ENCODE results near the gene CEACAM3.
"Not testable (repeated sequence)": the region's sequence is repeated elsewhere in the genome, so short reads cannot be mapped to it uniquely, and the experiment has no call there.

CEACAM3 gene

DNA sequence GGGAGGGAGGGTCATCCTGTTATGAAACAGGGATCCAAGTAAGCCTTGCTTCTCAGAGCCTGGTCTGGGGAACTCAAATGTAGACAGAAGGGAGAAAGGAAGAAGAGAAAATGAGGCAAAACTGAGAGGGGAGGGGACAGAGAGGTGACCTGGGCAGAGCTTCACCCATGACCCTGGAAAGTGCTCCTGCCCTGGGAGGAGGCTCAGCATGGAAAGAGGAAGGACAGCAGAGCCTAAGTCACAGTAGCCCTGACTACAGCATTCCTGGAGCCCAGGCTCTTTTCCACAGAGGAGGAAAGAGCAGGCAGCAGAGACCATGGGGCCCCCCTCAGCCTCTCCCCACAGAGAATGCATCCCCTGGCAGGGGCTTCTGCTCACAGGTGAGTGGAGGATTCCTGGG is at the start of gene CEACAM3:
CEACAM3 (plus strand) TSS at position 226 of the 400 bp plus-strand sequence; CDS start at position 317, 91 bp downstream.
- no peak for DNase-seq (ENCODE audit: low spot score)

DNA sequence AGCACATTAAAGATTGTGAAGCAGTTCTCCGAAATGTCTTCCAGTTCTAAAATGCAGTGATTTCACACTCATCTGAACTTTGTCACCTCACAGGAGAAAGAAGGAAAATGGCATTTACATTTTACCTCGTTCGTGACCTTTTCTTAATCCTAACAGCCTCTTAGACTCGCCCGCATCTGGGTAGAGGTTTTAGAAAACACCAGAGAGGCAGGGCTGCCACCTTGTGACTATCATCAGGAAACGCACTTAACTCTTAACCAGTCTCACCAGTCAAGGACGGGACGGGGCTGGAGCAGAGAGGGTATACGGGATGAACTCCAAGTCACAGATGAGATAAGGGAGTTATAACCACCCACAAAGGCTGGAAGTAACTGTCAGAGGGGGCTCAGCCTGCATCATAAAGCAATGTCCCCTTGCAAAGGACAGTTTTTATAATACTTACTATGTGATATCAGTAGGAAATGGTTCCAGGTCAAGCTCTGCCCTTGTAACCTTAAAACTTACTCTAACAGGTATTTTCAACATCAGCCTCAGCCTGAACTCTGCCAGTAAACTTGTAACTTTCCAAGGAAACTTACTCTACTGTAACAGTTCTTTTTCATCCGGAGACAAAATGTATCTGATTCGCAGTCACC is 49.7 kb upstream of the CEACAM3 start:
- peak; percentile 66 for DNase-seq (ENCODE audit: low spot score)

DNA sequence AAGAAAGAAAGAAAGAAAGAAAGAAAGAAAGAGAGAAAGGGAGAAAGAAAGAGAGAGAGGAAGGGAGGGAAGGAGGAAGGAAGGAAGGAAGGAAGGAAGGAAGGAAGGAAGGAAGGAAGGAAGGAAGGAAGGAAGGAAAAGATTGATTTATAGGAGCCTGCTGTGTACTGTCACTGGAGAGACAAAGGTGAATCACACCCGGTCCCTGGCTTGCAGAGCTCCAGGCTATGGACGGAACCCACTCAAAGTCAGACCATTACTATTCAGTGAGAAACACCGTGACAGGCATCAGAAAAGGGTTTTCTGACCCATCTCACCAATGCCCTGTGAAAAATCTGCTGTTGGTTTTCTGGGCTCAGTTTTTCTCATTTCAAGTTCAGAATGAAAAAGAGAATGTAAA is 48.4 kb upstream of the CEACAM3 start:
- no peak for DNase-seq (ENCODE audit: low spot score)

DNA sequence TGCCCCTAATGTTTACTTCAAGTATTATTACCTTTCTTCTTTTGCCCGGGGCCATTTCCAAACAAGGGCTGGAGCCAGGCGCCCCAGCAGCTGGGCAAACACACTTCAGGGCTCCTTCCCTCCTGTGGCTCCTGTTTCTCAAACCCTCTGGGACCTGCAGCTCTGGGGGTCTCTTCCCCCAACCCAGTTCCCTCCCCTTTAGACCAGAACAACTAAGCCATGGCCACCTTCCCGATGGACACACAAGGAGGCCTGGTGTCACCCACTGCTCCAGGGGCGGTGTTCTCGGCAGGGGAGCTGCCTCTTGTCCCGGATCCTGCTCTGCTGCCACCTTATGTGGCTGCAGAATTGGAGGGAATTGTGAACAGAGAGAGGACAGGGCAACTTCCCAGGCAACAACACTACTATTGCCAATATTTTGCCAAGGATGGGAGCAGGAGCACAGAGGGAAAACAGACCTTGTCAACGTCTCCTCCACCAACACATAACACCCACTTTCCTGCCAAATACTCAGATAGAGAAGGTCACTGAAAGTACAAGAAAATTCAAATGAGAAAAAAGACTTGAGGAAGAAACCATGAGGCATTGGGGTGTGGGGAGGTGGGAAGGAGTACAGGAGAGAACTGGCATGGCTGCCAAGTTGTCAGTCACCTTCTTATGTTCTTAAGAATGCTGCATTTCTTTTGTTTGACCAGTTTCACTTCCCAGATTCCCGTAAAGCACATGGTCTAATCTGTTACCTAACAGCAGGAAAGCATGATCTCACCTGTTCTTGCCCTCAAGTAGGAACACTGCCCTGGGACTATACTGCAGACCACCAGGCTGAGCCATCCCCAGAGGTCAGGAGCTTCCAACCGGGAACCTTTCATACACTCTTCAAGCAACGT is 45.9 kb upstream of the CEACAM3 start:
- DNase-seq (ENCODE audit: low spot score): not testable (repeated sequence)

DNA sequence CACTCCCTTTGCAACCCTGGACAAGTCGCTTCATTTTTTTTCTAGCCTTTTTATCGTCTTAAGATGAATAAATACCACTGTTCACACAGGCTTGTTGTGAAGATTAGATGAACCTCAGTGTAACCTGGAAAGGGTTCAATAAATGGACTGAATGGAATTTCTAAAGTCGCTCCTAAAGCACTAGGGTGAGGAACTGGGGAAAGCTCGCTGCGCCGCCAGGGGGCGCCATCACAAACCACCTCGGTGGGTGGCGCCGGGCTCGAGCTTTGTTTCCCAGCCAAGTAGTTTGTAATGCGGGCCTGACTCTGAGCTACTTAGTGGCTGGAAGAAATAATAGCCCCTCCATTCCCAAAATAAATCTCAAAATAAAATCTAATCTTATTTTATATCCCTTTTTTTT is 43.2 kb upstream of the CEACAM3 start:
- peak; percentile 52 for DNase-seq (ENCODE audit: low spot score)

DNA sequence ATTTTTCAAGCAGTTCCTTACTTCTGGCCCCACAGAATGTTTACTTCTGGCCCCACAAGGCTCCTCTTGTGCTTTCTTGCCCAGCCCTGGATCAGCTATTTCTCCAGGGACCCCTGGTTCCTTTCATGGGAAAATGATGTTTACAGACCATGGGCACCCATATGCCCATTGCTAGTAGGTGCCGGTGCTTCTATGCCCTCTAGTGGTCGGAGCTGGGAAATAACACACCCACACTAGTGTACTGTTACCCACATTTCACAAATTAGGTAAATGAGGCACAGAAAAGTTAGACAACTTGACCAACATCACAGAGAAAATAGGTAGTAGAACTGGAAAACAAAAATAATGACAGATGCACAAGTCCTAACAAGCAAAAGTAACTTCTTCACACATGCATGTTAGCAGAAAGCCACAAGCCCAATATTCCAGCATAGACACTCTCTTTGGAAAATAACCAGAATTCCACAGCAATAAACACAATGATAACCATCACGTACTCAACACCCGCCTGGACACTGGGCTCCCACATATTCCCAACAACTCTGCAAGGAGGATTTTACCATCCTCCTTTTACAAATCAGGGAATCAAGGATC is 42.4 kb upstream of the CEACAM3 start:
- DNase-seq (ENCODE audit: low spot score): peak; percentile 23

DNA sequence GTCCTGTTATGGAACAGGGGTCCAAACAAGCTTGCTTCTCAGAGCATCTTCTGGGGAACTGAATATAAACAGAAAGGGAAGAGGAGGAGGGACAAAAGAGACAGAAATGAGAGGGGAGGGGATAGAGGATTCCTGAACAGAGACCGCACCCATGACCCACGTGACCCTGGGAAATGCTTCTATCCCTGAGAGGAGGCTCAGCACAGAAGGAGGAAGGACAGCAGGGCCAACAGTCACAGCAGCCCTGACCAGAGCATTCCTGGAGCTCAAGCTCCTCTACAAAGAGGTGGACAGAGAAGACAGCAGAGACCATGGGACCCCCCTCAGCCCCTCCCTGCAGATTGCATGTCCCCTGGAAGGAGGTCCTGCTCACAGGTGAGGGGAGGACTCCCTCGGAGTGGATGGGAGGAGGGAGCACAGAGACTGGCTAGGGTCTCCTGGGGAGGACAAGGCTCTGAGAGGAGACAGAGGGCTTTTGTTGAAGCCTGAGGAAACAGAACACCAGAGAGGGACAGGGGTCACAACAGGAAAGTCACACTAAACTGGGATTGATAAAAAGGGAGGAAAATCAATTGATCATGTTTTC is 41.0 kb upstream of the CEACAM3 start, which contains the start of gene CEACAM6:
CEACAM6 (plus strand) TSS at position 203 of the 586 bp plus-strand sequence; CDS start at position 312, 109 bp downstream.
- DNase-seq (ENCODE audit: low spot score): no peak

DNA sequence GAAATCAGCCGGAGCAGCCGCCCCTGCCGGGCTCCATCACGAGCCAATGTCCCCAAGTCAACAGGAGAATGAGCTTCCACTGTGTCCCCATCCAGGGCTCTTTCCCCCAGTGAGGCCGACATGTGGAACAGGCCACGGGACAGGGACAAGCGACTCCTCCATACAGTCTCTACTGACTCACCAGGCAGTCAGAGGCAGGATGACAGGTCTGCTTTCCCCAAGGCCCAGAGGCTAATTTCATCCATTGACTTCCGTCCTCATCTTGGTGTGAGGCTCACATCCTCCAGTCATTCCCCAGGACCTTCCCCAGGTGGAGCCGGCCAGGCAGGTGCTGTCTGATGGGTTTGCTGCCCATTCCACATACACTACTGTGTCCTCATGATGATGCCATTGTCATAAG is 37.5 kb upstream of the CEACAM3 start:
- no peak for DNase-seq (ENCODE audit: low spot score)

DNA sequence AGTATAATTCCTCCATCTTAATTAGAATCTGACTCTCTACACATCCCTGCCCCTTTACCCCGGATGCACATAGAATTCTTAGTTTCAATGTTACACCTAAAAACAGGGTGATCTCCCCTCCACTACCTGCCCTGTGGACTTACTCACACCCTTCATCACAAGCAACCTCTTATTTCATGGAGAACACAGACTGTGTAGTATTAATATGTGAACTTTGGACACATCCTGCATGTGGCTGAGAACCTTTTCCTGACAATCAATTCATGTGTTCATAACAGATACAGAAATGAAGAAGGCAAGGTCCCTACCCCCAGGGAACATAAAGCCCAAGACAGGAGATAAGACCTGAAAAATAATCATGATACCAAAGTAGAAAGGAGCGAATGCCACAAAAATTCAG is 29.3 kb upstream of the CEACAM3 start:
- DNase-seq (ENCODE audit: low spot score): no peak

DNA sequence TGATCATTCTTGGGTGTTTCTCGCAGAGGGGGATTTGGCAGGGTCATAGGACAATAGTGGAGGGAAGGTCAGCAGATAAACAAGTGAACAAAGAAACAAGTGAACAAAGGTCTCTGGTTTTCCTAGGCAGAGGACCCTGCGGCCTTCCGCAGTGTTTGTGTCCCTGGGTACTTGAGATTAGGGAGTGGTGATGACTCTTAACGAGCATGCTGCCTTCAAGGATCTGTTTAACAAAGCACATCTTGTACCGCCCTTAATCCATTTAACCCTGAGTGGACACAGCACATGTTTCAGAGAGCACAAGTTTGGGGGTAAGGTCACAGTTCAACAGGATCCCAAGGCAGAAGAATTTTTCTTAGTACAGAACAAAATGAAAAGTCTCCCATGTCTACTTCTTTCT is 28.3 kb upstream of the CEACAM3 start:
- not testable (repeated sequence) for DNase-seq (ENCODE audit: low spot score)

DNA sequence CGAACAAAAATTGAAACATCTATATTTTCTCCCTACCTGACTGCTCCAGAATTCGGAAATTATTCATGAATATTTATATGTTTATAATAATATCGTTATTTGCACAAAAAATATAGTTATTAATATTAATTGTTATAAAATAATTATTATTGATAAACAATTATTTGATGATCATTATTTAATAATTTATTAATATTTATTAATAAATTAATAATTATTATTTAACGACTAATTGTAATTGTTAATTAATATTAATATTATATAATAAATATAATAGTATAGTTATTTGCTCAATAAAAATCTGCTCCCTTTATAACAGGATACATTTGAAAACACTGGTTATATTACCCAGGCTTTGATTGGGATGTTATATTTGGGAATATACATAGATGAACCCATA is 26.8 kb upstream of the CEACAM3 start:
- no peak for DNase-seq (ENCODE audit: low spot score)

DNA sequence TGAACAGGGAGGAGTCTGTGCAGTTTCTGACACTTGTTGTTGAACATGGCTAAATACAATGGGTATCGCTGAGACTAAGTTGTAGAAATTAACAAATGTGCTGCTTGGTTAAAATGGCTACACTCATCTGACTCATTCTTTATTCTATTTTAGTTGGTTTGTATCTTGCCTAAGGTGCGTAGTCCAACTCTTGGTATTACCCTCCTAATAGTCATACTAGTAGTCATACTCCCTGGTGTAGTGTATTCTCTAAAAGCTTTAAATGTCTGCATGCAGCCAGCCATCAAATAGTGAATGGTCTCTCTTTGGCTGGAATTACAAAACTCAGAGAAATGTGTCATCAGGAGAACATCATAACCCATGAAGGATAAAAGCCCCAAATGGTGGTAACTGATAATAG is 25.0 kb upstream of the CEACAM3 start:
- DNase-seq (ENCODE audit: low spot score): no peak

DNA sequence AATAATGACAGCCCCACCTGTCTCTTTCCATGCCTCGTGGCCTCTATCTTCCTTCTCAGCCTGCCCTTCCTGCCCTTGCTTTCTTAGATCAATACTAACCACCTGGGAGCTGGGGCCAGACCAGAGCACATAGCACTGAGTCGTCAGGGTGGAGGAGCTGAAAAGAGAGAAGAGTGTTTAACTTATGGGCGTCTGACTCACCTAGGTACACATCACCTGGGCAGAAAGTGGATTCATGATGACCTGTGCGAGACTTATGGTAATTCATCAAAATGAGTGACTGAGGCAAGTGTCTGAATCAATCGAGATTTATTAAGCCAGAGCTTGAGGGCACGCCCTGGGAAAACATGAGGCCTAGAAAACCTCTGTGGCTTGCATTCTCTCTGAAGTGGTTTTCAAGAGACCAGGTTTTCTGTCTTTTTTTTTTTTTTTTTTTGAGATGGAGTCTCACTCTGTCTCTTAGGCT is 21.8 kb upstream of the CEACAM3 start:
- DNase-seq (ENCODE audit: low spot score): no peak

DNA sequence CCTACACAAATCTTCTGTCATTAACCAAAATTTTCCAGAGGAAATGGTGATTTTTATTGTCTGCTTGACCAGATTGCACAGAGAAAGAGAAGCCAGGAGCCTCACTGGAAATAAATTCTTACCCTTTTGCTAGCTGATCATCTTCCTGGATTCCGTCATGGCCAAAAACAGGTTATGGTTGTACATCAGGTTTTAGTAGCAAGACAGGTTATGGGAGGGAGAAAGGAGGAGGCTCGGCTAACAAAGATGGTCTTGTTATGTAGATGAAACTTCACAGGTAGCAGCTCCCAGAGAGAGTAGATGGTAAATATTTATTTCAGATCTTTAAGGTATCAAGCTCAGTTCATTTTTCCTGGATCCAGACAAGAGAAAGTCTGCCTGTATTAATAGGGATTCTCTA is 19.7 kb upstream of the CEACAM3 start:
- no peak for DNase-seq (ENCODE audit: low spot score)

DNA sequence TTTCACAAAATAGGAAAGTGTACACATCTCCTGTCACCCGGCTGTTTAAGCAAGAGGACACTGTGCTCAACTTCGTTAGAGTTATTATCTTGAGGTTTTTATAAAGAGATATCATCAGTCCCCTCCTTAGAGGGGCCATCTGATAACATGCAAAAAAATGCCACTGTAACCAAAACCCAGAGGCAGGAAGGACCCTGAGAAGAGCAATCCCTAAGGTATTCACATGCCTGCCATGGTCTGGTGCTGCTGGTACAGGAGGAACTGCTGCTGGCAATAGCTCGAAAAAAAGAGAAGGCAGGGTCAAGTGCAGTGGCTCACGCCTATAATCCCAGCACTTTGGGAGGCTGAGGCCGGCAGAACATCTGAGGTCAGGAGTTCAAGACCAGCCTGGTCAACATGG is 12.8 kb upstream of the CEACAM3 start:
- DNase-seq (ENCODE audit: low spot score): no peak

DNA sequence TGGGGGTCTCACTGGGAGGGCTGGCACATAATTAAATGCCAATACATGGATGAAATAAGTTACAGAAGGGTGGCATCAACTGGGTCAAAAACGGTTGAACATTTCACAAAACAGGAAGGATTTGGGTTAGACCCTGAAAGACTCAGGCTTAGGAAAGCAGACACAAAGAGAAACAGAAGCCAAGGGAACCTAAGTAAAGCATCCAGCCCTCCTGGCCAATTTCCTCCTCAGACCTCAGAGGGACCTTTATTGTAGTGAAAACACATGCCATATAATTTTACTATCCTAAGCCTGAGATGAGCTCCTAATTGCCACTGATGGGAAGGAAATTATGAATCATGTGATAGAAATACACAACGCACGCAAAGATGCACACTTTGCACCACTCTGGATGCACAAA is 12.1 kb upstream of the CEACAM3 start:
- no peak for DNase-seq (ENCODE audit: low spot score)

DNA sequence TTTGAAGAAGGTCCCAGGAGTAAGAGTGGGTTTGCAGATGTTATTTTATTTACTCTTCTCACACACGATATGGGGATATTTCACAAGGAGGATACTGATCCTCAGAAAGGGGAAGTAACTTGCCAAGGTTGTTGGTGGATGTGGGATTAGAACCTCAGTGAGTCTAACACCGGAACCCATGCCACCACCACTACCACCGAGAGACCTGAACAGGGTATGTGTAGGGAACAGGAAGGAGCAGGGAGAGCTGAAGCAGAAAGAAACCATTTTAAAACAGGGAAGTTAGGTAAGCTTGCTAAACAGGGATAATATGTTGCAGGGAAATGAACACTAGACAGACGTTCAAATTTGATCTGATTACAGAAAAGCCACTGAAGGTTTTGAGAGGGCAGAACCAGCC is 11.6 kb upstream of the CEACAM3 start:
- DNase-seq (ENCODE audit: low spot score): no peak

DNA sequence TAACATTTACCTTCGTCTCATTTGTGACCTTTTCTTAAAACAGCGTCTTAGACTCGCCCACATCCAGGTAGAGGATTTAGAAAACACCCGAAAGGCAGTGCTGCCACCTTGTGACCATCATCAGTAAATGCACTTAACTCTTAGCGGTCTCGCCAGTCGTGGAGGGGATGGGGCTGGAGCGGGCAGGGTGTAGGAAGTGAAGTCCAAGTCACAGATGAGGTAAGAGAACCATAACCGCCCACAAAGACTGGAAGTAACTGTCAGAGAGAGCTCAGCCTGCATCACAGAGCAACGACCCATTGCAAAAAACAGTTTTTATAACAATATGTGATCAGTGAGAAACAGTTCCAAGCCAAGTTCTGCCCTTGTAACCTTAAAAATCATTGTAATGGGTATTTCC is 10.7 kb upstream of the CEACAM3 start:
- peak; percentile 79 for DNase-seq (ENCODE audit: low spot score)

DNA sequence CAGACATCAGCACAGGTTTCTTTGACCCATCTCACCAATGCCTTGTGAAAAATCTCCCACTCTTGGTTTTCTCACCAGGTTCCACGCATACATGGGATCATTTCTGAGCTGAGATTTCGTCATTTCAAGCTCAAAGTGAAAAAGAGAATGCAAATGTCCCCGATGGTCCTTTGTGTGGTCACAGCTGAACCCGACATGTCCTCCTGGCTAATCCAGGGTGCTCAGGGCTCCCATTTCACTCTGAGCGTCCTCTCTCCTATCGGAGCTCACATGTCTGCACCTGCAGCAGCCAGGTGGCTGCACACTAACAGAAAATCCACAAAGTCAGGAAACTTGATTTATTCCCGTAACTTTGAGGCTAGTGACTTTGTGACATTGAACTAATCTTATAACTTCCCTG is 9.3 kb upstream of the CEACAM3 start:
- no peak for DNase-seq (ENCODE audit: low spot score)

DNA sequence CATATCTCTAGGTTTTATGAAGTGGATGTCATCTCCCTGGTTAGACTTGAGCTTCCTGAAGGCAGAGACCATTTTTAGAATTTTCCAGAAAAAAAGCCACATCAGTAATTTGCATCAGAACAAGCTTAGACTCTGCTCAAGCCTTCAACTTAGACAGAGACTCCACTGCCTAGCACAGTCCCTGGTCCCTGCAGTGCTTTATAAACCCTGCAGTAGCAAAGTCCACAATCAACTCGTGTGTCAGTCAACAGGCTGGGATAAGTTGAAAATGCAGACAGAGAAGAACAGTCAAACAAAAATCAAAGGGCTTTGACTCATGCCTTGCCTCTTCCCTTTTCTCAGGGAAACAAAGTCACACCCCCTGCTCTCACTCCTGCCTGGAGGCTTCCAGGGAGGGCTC is 7.9 kb upstream of the CEACAM3 start:
- not testable (repeated sequence) for DNase-seq (ENCODE audit: low spot score)

DNA sequence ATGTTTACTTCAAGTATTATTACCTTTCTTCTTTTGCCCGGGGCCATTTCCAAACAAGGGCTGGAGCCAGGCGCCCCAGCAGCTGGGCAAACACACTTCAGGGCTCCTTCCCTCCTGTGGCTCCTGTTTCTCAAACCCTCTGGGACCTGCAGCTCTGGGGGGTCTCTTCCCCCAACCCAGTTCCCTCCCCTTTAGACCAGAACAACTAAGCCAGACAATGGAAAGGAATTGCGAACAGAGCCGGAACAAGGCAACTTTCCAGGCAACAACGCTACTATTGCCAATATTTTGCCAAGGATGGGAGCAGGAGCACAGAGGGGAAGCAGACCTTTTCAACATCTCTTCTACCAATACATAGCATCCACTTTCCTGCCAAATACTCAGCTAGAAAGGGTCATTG is 7.3 kb upstream of the CEACAM3 start:
- not testable (repeated sequence) for DNase-seq (ENCODE audit: low spot score)

Data from AG20443 (cell line).